G401.6 (cell line): ENCODE data around the gene BCKDK.

ENCODE experiments used
- FAIRE-seq: peaks from 2 replicates; lab custom pipeline; 2012; peaks lifted over from hg19 to GRCh38; lab: Jason Lieb, UNC

Gene BCKDK

GRCh38 chr16:31108035-31108793 is at the start of gene BCKDK:
TSS of gene BCKDK (plus strand) at chr16:31108386. CDS start at chr16:31109224, 838 bp downstream.
- FAIRE-seq, result no peak

GRCh38 chr16:31061126-31061812 is 46.9 kb upstream of the BCKDK start:
- FAIRE-seq, result no peak

- FAIRE-seq, result no peak
Measured at GRCh38 chr16:31061813-31062440, 46.3 kb upstream of the BCKDK start.

- no peak for FAIRE-seq
Measured at GRCh38 chr16:31063495-31063842, 44.7 kb upstream of the BCKDK start.

- no peak for FAIRE-seq
Measured at GRCh38 chr16:31063843-31064611, 44.2 kb upstream of the BCKDK start.

- FAIRE-seq, result no peak
Measured at GRCh38 chr16:31064882-31065461, 43.2 kb upstream of the BCKDK start.

- FAIRE-seq, result no peak
Measured at GRCh38 chr16:31067342-31067741, 40.8 kb upstream of the BCKDK start.

- no peak for FAIRE-seq
Measured at GRCh38 chr16:31071861-31072260, 36.3 kb upstream of the BCKDK start.

- no peak for FAIRE-seq
Measured at GRCh38 chr16:31072540-31073141, 35.5 kb upstream of the BCKDK start.

- FAIRE-seq, result no peak
Measured at GRCh38 chr16:31073142-31073969, 34.8 kb upstream of the BCKDK start.

- FAIRE-seq, result peak; percentile 97
Measured at GRCh38 chr16:31073970-31074813, 34.0 kb upstream of the BCKDK start, which contains the start of the genes ZNF646 and ZNF668. TSS of gene ZNF646 (plus strand) at chr16:31074422. CDS start at chr16:31076325, 1,903 bp downstream. TSS of gene ZNF668 (minus strand) at chr16:31074240. CDS start at chr16:31064459, 9,781 bp downstream.

GRCh38 chr16:31074814-31075183 is 33.4 kb upstream of the BCKDK start:
- no peak for FAIRE-seq

GRCh38 chr16:31076319-31076718 is 31.9 kb upstream of the BCKDK start:
- FAIRE-seq, result no peak

GRCh38 chr16:31077024-31077423 is 31.2 kb upstream of the BCKDK start:
- FAIRE-seq, result no peak

GRCh38 chr16:31077592-31078396 is 30.4 kb upstream of the BCKDK start:
- FAIRE-seq, result no peak

- no peak for FAIRE-seq
Measured at GRCh38 chr16:31078597-31079341, 29.4 kb upstream of the BCKDK start.

GRCh38 chr16:31079342-31079944 is 28.7 kb upstream of the BCKDK start:
- no peak for FAIRE-seq
